RWPE1 (cell line): Measurements from ENCODE around the gene SERPING1.

Source experiments
- CTCF ChIA-PET: fragments of 350-600 bp; sonication (Branson Sonifier 250); formaldehyde crosslinking; extraction: SDS; loops from one replicate; lab custom pipeline; 2021; lab: Yijun Ruan, JAX
- POLR2A ChIA-PET: fragments of 400-600 bp; formaldehyde crosslinking; extraction: SDS; loops from one replicate; lab custom pipeline; 2020; ENCODE audit warnings: antibody characterized with exemption; ENCODE audit not compliant: low non-redundant PET; lab: Yijun Ruan, JAX
- DNase-seq: peaks from one replicate; pipeline ENCODE4 v3.0.0; 2012; ENCODE audit warnings: low spot score
- H3K27ac ChIP-seq: fragments of 450-650 bp; 2 replicates; pipeline ENCODE4 v1.5.1; 2017
- TF ChIP-seq, protein P1 (sequence below): fragments of 450-650 bp; conservative IDR thresholded peaks from 2 replicates; pipeline ENCODE4 v1.5.1; 2017; ENCODE audit warnings: low read depth, mild to moderate bottlenecking

SERPING1 gene

DNA sequence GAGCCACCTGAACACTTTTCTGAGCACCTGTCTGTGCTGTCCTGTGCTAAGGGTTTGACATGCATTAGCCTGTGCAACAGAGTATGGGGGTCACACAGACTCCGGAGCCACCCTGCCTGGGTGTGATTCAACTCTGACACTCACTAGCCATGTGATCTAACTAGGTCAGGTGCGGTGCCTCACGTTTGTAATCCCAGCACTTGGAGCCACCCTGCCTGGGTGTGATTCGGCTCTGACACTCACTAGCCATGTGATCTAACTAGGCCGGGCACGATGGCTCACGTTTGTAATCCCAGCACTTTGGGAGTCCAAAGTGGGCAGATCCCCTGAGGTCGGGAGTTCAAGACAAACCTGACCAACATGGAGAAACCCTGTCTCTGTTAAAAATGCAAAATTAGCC is 41.4 kb upstream of the SERPING1 start:
- no peak overlapping the region for H3K27ac ChIP-seq
- ChIA-PET CTCF (interaction anchor here (1.6 kb wide), 1 partner anchor 12 kb away, joined by 3 read pairs; the partner anchor contains the start of gene UBE2L6), POLR2A (no interaction called here)
- TF ChIP-seq, protein P1, sequence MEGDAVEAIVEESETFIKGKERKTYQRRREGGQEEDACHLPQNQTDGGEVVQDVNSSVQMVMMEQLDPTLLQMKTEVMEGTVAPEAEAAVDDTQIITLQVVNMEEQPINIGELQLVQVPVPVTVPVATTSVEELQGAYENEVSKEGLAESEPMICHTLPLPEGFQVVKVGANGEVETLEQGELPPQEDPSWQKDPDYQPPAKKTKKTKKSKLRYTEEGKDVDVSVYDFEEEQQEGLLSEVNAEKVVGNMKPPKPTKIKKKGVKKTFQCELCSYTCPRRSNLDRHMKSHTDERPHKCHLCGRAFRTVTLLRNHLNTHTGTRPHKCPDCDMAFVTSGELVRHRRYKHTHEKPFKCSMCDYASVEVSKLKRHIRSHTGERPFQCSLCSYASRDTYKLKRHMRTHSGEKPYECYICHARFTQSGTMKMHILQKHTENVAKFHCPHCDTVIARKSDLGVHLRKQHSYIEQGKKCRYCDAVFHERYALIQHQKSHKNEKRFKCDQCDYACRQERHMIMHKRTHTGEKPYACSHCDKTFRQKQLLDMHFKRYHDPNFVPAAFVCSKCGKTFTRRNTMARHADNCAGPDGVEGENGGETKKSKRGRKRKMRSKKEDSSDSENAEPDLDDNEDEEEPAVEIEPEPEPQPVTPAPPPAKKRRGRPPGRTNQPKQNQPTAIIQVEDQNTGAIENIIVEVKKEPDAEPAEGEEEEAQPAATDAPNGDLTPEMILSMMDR: no peak
- no peak for DNase-seq

DNA sequence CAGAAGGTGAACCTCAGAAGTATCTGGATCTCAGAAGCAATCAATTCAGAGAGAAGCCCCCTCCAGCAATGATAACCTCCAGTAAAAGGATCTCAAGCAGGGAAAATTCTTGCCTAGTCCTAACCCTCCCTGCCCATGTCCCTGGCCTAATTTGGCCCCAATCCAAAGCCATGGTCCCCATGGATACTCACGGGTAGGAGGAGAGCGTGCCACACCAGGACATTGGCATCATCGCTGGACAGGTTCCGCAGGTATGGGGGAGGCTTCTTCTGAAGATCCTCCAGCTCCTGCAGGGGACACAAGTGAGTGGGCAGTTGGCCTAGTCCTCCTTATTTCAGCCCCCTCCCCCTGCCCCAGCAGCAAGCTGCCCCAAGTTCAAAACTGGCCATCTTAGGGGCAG is 37.3 kb upstream of the SERPING1 start:
- TF ChIP-seq, protein P1: no peak
- no peak overlapping the region for H3K27ac ChIP-seq
- ChIA-PET CTCF (interaction anchor here (0.8 kb wide), 1 partner anchor 81 kb away, joined by 3 read pairs; no protein-coding TSS in a partner anchor), POLR2A (interaction anchor here (0.7 kb wide), 1 partner anchor 778 kb away, joined by 6 read pairs; no protein-coding TSS in a partner anchor)
- DNase-seq: no peak

DNA sequence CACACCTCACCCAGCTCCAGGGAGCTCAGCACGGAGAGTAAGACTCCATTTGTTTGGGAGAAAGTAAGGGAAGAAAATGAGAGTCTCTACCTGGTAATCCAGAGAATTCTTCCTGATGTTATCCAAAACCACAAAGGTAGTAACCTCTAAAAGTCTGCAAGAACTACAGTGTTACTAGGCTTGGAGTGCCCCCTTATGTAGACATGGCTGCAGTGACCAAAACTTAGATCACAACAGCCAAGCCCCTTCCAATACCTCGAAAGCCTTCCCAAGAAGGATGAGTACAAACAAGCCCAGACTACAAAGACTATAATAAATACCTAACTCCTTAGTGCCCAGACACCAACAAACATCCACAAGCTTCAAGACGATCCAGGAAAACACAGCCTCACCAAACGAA is 34.9 kb upstream of the SERPING1 start:
- DNase-seq: no peak
- CTCF ChIA-PET: no interaction called here
- TF ChIP-seq, protein P1: no peak
- no peak overlapping the region for H3K27ac ChIP-seq
- POLR2A ChIA-PET: no interaction called here

DNA sequence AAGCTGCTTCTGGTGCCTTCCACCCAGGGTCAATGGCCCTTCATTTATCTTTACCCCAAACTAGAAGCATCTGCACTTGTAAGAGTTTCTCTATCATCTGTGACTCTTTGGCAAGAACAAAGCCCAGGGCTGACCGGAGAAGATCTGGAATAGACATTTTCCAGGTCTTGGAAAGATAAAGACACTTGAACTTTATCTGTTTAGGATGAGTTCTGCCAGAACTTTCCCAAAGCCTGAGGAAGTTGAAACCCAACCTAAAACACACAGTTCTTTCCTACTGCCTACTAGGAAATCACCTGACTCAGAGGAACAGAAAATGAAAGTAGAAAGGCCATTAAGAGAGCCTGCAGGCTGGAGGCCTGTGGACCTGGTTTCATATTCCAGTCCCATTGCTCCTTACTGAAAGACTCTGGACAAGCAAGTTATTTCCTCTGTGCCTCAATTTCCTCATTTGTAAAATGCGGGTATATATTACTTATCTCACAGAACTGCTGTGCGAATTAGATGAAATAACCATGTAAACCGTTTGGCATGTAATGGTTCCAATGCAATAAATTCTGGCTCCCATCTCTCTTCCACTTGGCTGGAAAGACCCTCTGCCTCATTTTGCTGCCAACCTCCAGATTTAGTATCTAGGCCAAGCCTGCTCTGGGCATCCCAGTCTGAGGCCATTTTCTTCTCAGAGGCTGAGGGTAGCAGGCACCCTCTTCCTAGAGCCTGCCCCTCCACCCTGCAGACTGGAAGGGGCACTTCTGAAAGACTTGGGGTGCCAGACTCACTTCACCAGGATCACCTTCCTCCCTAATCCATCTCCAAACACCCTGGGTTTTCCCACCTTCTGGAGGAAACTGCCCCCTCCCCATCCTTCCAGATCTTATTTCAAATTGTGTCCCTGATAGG is 31.2 kb upstream of the SERPING1 start:
- ChIA-PET POLR2A (no interaction called here), CTCF (interaction anchor here (0.6 to 3.8 kb wide), 3 partner anchors 73 to 108 kb away, joined by 3 to 72 read pairs (median 5); no protein-coding TSS in a partner anchor)
- H3K27ac ChIP-seq: peak overlapping the region; percentile 85
- peak; percentile 33 for DNase-seq
- TF ChIP-seq, protein P1: no peak

DNA sequence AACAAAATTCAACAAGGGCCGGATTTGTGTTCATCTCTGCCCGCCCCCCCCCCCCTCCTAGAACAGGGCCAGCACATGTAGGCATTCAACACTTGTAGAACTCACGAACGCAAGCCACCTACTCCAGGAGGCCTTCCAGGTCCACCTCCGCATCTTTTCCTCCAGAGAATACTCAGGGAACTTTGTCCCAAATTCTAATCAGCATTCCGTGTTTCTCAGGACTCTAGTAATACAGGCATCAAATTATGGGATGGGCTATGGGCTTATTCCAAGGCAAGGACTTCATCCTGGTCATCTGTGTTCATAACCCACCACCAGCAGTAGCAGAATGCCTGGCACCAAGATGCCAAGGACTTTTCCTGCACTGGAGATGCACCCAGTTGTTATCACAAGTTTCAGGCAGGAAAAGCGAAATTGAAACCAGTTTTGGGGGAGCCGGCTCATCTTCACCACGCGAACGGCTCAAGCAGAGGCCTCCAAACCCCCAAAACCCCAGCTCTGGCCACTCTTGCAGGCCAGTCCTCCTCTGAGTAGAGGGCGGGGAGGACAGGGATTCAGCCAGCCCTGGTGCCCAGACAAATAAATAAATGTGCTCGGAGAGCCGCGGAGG is 30.5 kb upstream of the SERPING1 start:
- ChIA-PET POLR2A (no interaction called here), CTCF (interaction anchor here (0.6 to 3.8 kb wide), 7 partner anchors 13 to 221 kb away, joined by 3 to 72 read pairs (median 5); no protein-coding TSS in a partner anchor)
- peak; percentile 34 for DNase-seq
- peak overlapping the region; percentile 85 for H3K27ac ChIP-seq
- TF ChIP-seq, protein P1: no peak
